H1 (cell line): ENCODE results near the gene CTNNA3.

ENCODE experiments used
- CTCF ChIP-seq, 3 experiments: IDR thresholded peaks; 1 replicate in 2 of 3; 2 replicates in 1 of 3; pipeline versions ENCODE4 v1.5.1 to v1.6.1; 2011; ENCODE audit warnings: low read length in 3 of 3, mild to moderate bottlenecking in 3 of 3, inconsistent platforms in 2 of 3, low read depth in 1 of 3, moderate library complexity in 1 of 3; ENCODE audit not compliant: insufficient read depth in 1 of 3; ENCODE audit errors: control extremely low read depth in 1 of 3
- EP300 ChIP-seq, 2 experiments: IDR thresholded peaks; 1 replicate in 1 of 2; 2 replicates in 1 of 2; pipeline ENCODE4 v1.6.1; 2011 to 2012; ENCODE audit warnings: low read depth in 2 of 2, low read length in 2 of 2, mild to moderate bottlenecking in 2 of 2, borderline replicate concordance in 1 of 2, inconsistent platforms in 1 of 2, moderate library complexity in 1 of 2
- POLR2A ChIP-seq, 2 experiments: IDR thresholded peaks; 1 replicate in 1 of 2; 2 replicates in 1 of 2; pipeline ENCODE4 v1.6.1; 2011; ENCODE audit warnings: low read depth in 2 of 2, low read length in 2 of 2, mild to moderate bottlenecking in 2 of 2; ENCODE audit errors: control extremely low read depth in 1 of 2
- TCF12 ChIP-seq: IDR thresholded peaks from 2 replicates; pipeline ENCODE4 v1.6.1; 2011; ENCODE audit warnings: low read depth, mild to moderate bottlenecking, low read length

GRCh38 chr10:67005981-67006380, 690.0 kb downstream of the CTNNA3 start:
- TF ChIP-seq TCF12 (no peak), CTCF (IDR thresholded peaks at IDR 0.05; ENCODE audit: control extremely low read depth in 1 of 3, insufficient read depth in 1 of 3, low read depth in 1 of 3, low read length in 3 of 3) (no peak), POLR2A (IDR thresholded peaks at IDR 0.05; ENCODE audit: control extremely low read depth in 1 of 2, low read depth in 2 of 2, low read length in 2 of 2) (no peak), EP300 (IDR thresholded peaks at IDR 0.05; ENCODE audit: borderline replicate concordance in 1 of 2, low read depth in 2 of 2, low read length in 2 of 2) (no peak)
